GM19239 (cell line): ENCODE measurements around the gene PPP6R3.
A peak's percentile ranks its signal among the peaks of the same experiment; 100 is the strongest.
"Not testable (repeated sequence)": the region's sequence is repeated elsewhere in the genome, so short reads cannot be mapped to it uniquely, and the experiment has no call there.

Experiments
- DNase-seq: peaks from one replicate; pipeline ENCODE4 v3.0.0; 2011; ENCODE audit warnings: low spot score; ENCODE audit not compliant: insufficient read length
- FAIRE-seq: peaks from 2 replicates; lab custom pipeline; 2011; peaks lifted over from hg19 to GRCh38; lab: Jason Lieb, UNC

Gene PPP6R3

GRCh38 chr11:68518191-68518590, 57.6 kb downstream of the PPP6R3 start:
- no peak for DNase-seq
- FAIRE-seq, result no peak

- DNase-seq, result no peak
- FAIRE-seq, result peak; percentile 4
Observed at GRCh38 chr11:68521969-68522652, 61.6 kb downstream of the PPP6R3 start.

GRCh38 chr11:68523033-68523432, 62.5 kb downstream of the PPP6R3 start:
- DNase-seq, result no peak
- no peak for FAIRE-seq

GRCh38 chr11:68523743-68524142, 63.2 kb downstream of the PPP6R3 start:
- no peak for FAIRE-seq
- no peak for DNase-seq

- no peak for DNase-seq
- FAIRE-seq, result no peak
Observed at GRCh38 chr11:68524213-68524612, 63.7 kb downstream of the PPP6R3 start.

GRCh38 chr11:68524681-68525080, 64.1 kb downstream of the PPP6R3 start:
- no peak for FAIRE-seq
- DNase-seq, result no peak

GRCh38 chr11:68525336-68525735, 64.8 kb downstream of the PPP6R3 start:
- FAIRE-seq, result no peak
- no peak for DNase-seq

- DNase-seq (no peak), FAIRE-seq (no peak)
Observed at GRCh38 chr11:68525930-68526329, 65.4 kb downstream of the PPP6R3 start.

- FAIRE-seq (no peak), DNase-seq (no peak)
Observed at GRCh38 chr11:68527585-68527984, 67.0 kb downstream of the PPP6R3 start.

- FAIRE-seq (no peak), DNase-seq (no peak)
Observed at GRCh38 chr11:68528630-68529029, 68.1 kb downstream of the PPP6R3 start.

- FAIRE-seq (no peak), DNase-seq (no peak)
Observed at GRCh38 chr11:68531129-68531693, 70.7 kb downstream of the PPP6R3 start.

GRCh38 chr11:68532727-68533369, 72.3 kb downstream of the PPP6R3 start:
- FAIRE-seq, result no peak
- DNase-seq, result no peak

- no peak for FAIRE-seq
Observed at GRCh38 chr11:68533945-68534344, 73.4 kb downstream of the PPP6R3 start.

GRCh38 chr11:68535098-68535497, 74.5 kb downstream of the PPP6R3 start:
- DNase-seq (no peak), FAIRE-seq (no peak)

More at GRCh38 chr11:68533945-68534344, 73.4 kb downstream of the PPP6R3 start:
- no peak for DNase-seq

- no peak for FAIRE-seq
- DNase-seq, result no peak
Observed at GRCh38 chr11:68536706-68537105, 76.2 kb downstream of the PPP6R3 start.

GRCh38 chr11:68538025-68538424, 77.5 kb downstream of the PPP6R3 start:
- DNase-seq (no peak), FAIRE-seq (no peak)

- FAIRE-seq, result no peak
- no peak for DNase-seq
Observed at GRCh38 chr11:68539395-68539794, 78.8 kb downstream of the PPP6R3 start.

GRCh38 chr11:68540504-68540903, 80.0 kb downstream of the PPP6R3 start:
- DNase-seq, FAIRE-seq: not testable (repeated sequence)

- FAIRE-seq, result no peak
Observed at GRCh38 chr11:68541116-68541515, 80.6 kb downstream of the PPP6R3 start.

GRCh38 chr11:68541991-68542390, 81.4 kb downstream of the PPP6R3 start:
- FAIRE-seq, result no peak

More at GRCh38 chr11:68541116-68541515, 80.6 kb downstream of the PPP6R3 start:
- DNase-seq, result no peak

GRCh38 chr11:68542617-68543016, 82.1 kb downstream of the PPP6R3 start:
- DNase-seq (no peak), FAIRE-seq (no peak)

More at GRCh38 chr11:68541991-68542390, 81.4 kb downstream of the PPP6R3 start:
- no peak for DNase-seq
